GM18868 (cell line): Measurements from ENCODE around the gene HENMT1.
"Not testable (repeated sequence)": the region's sequence is repeated elsewhere in the genome, so short reads cannot be mapped to it uniquely, and the experiment has no call there.

Experiments used
- ATAC-seq: cut with Tn5 transposase; IDR thresholded peaks from one replicate; pipeline ENCODE4 v1.9.1; 2021; ENCODE audit warnings: mild to moderate bottlenecking, moderate library complexity; ENCODE audit not compliant: unreplicated experiment

Gene HENMT1

GRCh38 chr1:108661030-108661609 is at the start of gene HENMT1:
TSS of gene HENMT1 (minus strand) at chr1:108661093. CDS start at chr1:108659884, 1,209 bp downstream.
- peak; percentile 86 for ATAC-seq

GRCh38 chr1:108708691-108709660 is 48.1 kb upstream of the HENMT1 start:
- ATAC-seq: peak; percentile 70

GRCh38 chr1:108706643-108707042 is 45.8 kb upstream of the HENMT1 start:
- no peak for ATAC-seq

- ATAC-seq: no peak
Observed at GRCh38 chr1:108704496-108704895, 43.6 kb upstream of the HENMT1 start.

GRCh38 chr1:108703939-108704338 is 43.0 kb upstream of the HENMT1 start:
- ATAC-seq: no peak

GRCh38 chr1:108702109-108702508 is 41.2 kb upstream of the HENMT1 start:
- not testable (repeated sequence) for ATAC-seq

- no peak for ATAC-seq
Observed at GRCh38 chr1:108701176-108701849, 40.4 kb upstream of the HENMT1 start.

- no peak for ATAC-seq
Observed at GRCh38 chr1:108699375-108700332, 38.8 kb upstream of the HENMT1 start.

- no peak for ATAC-seq
Observed at GRCh38 chr1:108695535-108695934, 34.6 kb upstream of the HENMT1 start.

- peak; percentile 64 for ATAC-seq
Observed at GRCh38 chr1:108692724-108693655, 32.1 kb upstream of the HENMT1 start.

GRCh38 chr1:108691942-108692723 is 31.2 kb upstream of the HENMT1 start, which contains the start of gene PRPF38B:
TSS of gene PRPF38B (plus strand) at chr1:108692310. CDS start at chr1:108692592, 282 bp downstream.
- peak; percentile 94 for ATAC-seq

GRCh38 chr1:108691128-108691941 is 30.4 kb upstream of the HENMT1 start:
- ATAC-seq: peak; percentile 0

GRCh38 chr1:108686614-108687313 is 25.9 kb upstream of the HENMT1 start:
- ATAC-seq: no peak

GRCh38 chr1:108685529-108685928 is 24.6 kb upstream of the HENMT1 start:
- ATAC-seq: no peak

- ATAC-seq: not testable (repeated sequence)
Observed at GRCh38 chr1:108681701-108682100, 20.8 kb upstream of the HENMT1 start.

- no peak for ATAC-seq
Observed at GRCh38 chr1:108679586-108680213, 18.8 kb upstream of the HENMT1 start.
